Measurements from ENCODE around the gene ARHGAP12.

Gene ARHGAP12

GRCh38 chr10:31822150-31822549 lies 106.5 kb downstream of the ARHGAP12 start:
- no peak for DNase-seq (ENCODE audit: low read depth)

- no peak for DNase-seq (ENCODE audit: low read depth)
These were observed 107.8 kb downstream of the ARHGAP12 start for GRCh38 chr10:31820778-31821369.

- no peak for DNase-seq (ENCODE audit: low read depth)
These were observed 108.5 kb downstream of the ARHGAP12 start for GRCh38 chr10:31820096-31820495.

- DNase-seq (ENCODE audit: low read depth): no peak
These were observed 109.2 kb downstream of the ARHGAP12 start for GRCh38 chr10:31819391-31819820.

GRCh38 chr10:31816318-31816717 lies 112.3 kb downstream of the ARHGAP12 start:
- no peak for DNase-seq (ENCODE audit: low read depth)

GRCh38 chr10:31808258-31809218 lies 120.1 kb downstream of the ARHGAP12 start:
- peak; percentile 0 for DNase-seq (ENCODE audit: low read depth)

- DNase-seq (ENCODE audit: low read depth): no peak
These were observed 124.2 kb downstream of the ARHGAP12 start for GRCh38 chr10:31804352-31804810.

GRCh38 chr10:31803606-31804351 lies 124.9 kb downstream of the ARHGAP12 start:
- no peak for DNase-seq (ENCODE audit: low read depth)

GRCh38 chr10:31799181-31799580 lies 129.4 kb downstream of the ARHGAP12 start:
- no peak for DNase-seq (ENCODE audit: low read depth)

- no peak for DNase-seq (ENCODE audit: low read depth)
These were observed 135.9 kb downstream of the ARHGAP12 start for GRCh38 chr10:31792745-31793144.

- DNase-seq (ENCODE audit: low read depth): no peak
These were observed 139.1 kb downstream of the ARHGAP12 start for GRCh38 chr10:31789555-31789954.

GRCh38 chr10:31782701-31783100 lies 145.9 kb downstream of the ARHGAP12 start:
- no peak for DNase-seq (ENCODE audit: low read depth)

GRCh38 chr10:31780717-31781116 lies 147.9 kb downstream of the ARHGAP12 start:
- DNase-seq (ENCODE audit: low read depth): no peak

- no peak for DNase-seq (ENCODE audit: low read depth)
These were observed 150.0 kb downstream of the ARHGAP12 start for GRCh38 chr10:31778627-31779026.

GRCh38 chr10:31776159-31776558 lies 152.5 kb downstream of the ARHGAP12 start:
- no peak for DNase-seq (ENCODE audit: low read depth)

GRCh38 chr10:31774928-31775650 lies 153.5 kb downstream of the ARHGAP12 start:
- DNase-seq (ENCODE audit: low read depth): no peak

GRCh38 chr10:31774299-31774900 lies 154.2 kb downstream of the ARHGAP12 start:
- no peak for DNase-seq (ENCODE audit: low read depth)

- DNase-seq (ENCODE audit: low read depth): no peak
These were observed 154.8 kb downstream of the ARHGAP12 start for GRCh38 chr10:31773749-31774298.

GRCh38 chr10:31771331-31771831 lies 157.2 kb downstream of the ARHGAP12 start:
- DNase-seq (ENCODE audit: low read depth): no peak

GRCh38 chr10:31770307-31770902 lies 158.2 kb downstream of the ARHGAP12 start:
- DNase-seq (ENCODE audit: low read depth): peak; percentile 41
